Thyroid gland (tissue), 4 donors: ENCODE measurements around the gene CAMTA1. TPM values are rescaled to one million over a fixed set of nuclear protein-coding genes. Genes with fewer than 3 reads are reported as not detected.

Experiments used
- DNase-seq, 2 donors: peaks; one replicate each; pipeline ENCODE4 v3.0.0-alpha.2; 2019
- H3K27ac ChIP-seq, 3 donors: fragments of 200-600 bp; sonication (generic); 1 replicate in 2 of 3; 2 replicates in 1 of 3; pipeline ENCODE4 v1.5.1; 2016 to 2019; ENCODE audit warnings: mild to moderate bottlenecking in 1 of 3, moderate library complexity in 1 of 3
- H3K27me3 ChIP-seq: fragments of 200-600 bp; sonication (generic); one replicate; pipeline ENCODE4 v1.5.1; 2019
- H3K36me3 ChIP-seq, 2 donors: fragments of 200-600 bp; sonication (generic); one replicate each; pipeline ENCODE4 v1.5.1; 2016 to 2019
- H3K4me1 ChIP-seq, 2 donors: fragments of 200-600 bp; sonication (generic); one replicate each; pipeline ENCODE4 v1.5.1; 2017 to 2019
- H3K4me3 ChIP-seq, 3 donors: fragments of 200-600 bp; sonication (generic); replicated peaks in 1 of 3; 1 replicate in 2 of 3; 2 replicates in 1 of 3; pipeline ENCODE4 v1.5.1; 2016; ENCODE audit warnings: mild to moderate bottlenecking in 1 of 3
- H3K9me3 ChIP-seq: fragments of 200-600 bp; sonication (generic); one replicate; pipeline ENCODE4 v1.5.1; 2017
- CTCF ChIP-seq, 6 experiments: fragments of 200-600 bp in 3 of 6; fragments of 450-650 bp in 3 of 6; sonication (generic) in 3 of 6; IDR thresholded peaks; one replicate each; pipeline ENCODE4 v1.5.1; 2016 to 2019; ENCODE audit warnings: antibody characterized with exemption in 6 of 6, mild to moderate bottlenecking in 2 of 6, inconsistent platforms in 1 of 6, moderate library complexity in 1 of 6
- POLR2A ChIP-seq, 2 donors: fragments of 450-650 bp; IDR thresholded peaks; one replicate each; pipeline ENCODE4 v1.6.1; 2017; ENCODE audit warnings: antibody characterized with exemption in 2 of 2, mild to moderate bottlenecking in 2 of 2, moderate library complexity in 1 of 2
- WGBS, 2 donors: methylation state at CpG; one replicate each; pipeline ENCODE4 v1.1.5; 2017; 5-methylcytosine and 5-hydroxymethylcytosine counted together
- intact Hi-C: fragments of 100-400 bp; cut with DNase I; formaldehyde crosslinking; loops from one replicate; pipeline ENCODE4 v1.15.1; 2023
- total RNA-seq, 4 donors: library from RNA; depleted of rRNA; stranded (reverse); fragments of >200 nt; gene quantifications; one replicate each; pipeline ENCODE4 v1.2.3, GENCODE V29; 2016

The CAMTA1 gene
- total RNA-seq, 4 donors from 2014 or later: 63.9 to 124 (median 101) TPM

- Histone ChIP-seq H3K36me3 (no peaks in the 10 kb centered on the region), H3K27me3 (no peaks in the 10 kb centered on the region), H3K9me3 (no peaks in the 10 kb centered on the region), H3K4me3 (no peak overlapping the region), H3K4me1 (peaks cover 34 to 40% of the 10 kb centered on the region in 2 donors), H3K27ac (peak overlapping the region; percentile 44 to 86 (median 80))
- 17 to 29% methylated on average over 17 of the region's 17 CpGs for WGBS, 2 donors
- peak; percentile 76 to 81 for DNase-seq
- intact Hi-C loops: no loop called here
- TF ChIP-seq CTCF (IDR thresholded peaks at IDR 0.05): no peak
- TF ChIP-seq POLR2A (IDR thresholded peaks at IDR 0.05): no peak
These were observed 706.0 kb downstream of the CAMTA1 start for GRCh38 chr1:7491109-7491817.

GRCh38 chr1:7491818-7492173 is 706.5 kb downstream of the CAMTA1 start:
- TF ChIP-seq POLR2A (IDR thresholded peaks at IDR 0.05): no peak
- no peak for TF ChIP-seq CTCF (IDR thresholded peaks at IDR 0.05)
- intact Hi-C loops: no loop called here
- H3K9me3 ChIP-seq: no peaks in the 10 kb centered on the region
- H3K4me1 ChIP-seq: peaks cover 34 to 40% of the 10 kb centered on the region in 2 donors
- WGBS, 2 donors: 27 to 32% methylated on average over 4 to 6 of the region's 7 CpGs
- H3K4me3 ChIP-seq: no peak overlapping the region
- no peaks in the 10 kb centered on the region for H3K27me3 ChIP-seq
- DNase-seq: peak; percentile 27 to 30
- peak overlapping the region; percentile 44 to 86 (median 80) for H3K27ac ChIP-seq
- no peaks in the 10 kb centered on the region for H3K36me3 ChIP-seq

DNA sequence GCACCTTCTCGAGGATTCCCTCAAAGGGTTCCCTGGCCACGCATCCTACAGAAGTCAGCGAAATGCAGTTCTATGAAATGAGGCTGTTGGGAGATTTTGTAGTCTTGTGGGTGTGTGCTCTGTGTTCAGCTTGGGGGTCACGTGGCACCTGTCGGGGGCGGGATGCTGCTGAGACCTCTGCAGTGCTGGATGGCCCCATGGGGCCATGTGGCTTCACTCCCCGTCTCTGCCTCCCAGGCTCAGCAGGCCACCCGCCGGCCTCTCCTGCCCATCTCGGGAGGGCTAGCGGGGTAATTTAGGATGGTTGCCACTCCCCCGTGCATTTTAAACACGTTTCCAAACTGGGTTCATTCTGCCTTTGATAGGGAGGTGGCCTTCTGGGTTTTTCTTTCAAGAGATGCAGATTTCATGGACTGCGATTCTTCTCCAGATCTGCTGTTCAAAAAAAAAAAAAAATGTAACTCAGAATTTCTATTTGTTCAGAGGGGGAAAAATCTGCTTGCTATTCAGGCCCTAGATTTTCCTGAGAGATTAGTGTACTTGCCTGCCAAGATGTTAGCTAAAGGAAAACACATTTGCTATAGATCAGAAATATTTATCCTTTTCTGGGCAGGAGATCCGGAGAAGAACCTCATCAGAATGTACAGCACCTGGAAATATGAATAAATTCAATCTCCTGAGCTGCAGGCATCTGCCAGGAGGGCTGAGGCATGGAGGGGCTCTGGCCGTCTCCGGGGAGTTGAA is 708.6 kb downstream of the CAMTA1 start:
- H3K36me3 ChIP-seq: no peaks in the 10 kb centered on the region
- no peaks in the 10 kb centered on the region for H3K27me3 ChIP-seq
- 82 to 86% methylated on average over 16 to 17 of the region's 17 CpGs for WGBS, 2 donors
- intact Hi-C loops: no loop called here
- H3K9me3 ChIP-seq: no peaks in the 10 kb centered on the region
- H3K4me1 ChIP-seq: peaks cover 31 to 34% of the 10 kb centered on the region in 2 donors
- no peak for DNase-seq
- H3K27ac ChIP-seq: no peak overlapping the region
- TF ChIP-seq POLR2A (IDR thresholded peaks at IDR 0.05) (no peak), CTCF (IDR thresholded peaks at IDR 0.05) (no peak)
- H3K4me3 ChIP-seq: no peak overlapping the region

- H3K9me3 ChIP-seq: no peaks in the 10 kb centered on the region
- no peak for DNase-seq
- no peak overlapping the region for H3K4me3 ChIP-seq
- WGBS, 2 donors: 51 to 62% methylated on average over 5 to 9 of the region's 11 CpGs
- no peaks in the 10 kb centered on the region for H3K27me3 ChIP-seq
- intact Hi-C loops: no loop called here
- H3K4me1 ChIP-seq: peaks cover 13% of the 10 kb centered on the region in 2 donors
- H3K27ac ChIP-seq: no peak overlapping the region
- no peaks in the 10 kb centered on the region for H3K36me3 ChIP-seq
- TF ChIP-seq POLR2A (IDR thresholded peaks at IDR 0.05) (no peak), CTCF (IDR thresholded peaks at IDR 0.05) (no peak)
These were observed 710.7 kb downstream of the CAMTA1 start for GRCh38 chr1:7495962-7496361.

DNA sequence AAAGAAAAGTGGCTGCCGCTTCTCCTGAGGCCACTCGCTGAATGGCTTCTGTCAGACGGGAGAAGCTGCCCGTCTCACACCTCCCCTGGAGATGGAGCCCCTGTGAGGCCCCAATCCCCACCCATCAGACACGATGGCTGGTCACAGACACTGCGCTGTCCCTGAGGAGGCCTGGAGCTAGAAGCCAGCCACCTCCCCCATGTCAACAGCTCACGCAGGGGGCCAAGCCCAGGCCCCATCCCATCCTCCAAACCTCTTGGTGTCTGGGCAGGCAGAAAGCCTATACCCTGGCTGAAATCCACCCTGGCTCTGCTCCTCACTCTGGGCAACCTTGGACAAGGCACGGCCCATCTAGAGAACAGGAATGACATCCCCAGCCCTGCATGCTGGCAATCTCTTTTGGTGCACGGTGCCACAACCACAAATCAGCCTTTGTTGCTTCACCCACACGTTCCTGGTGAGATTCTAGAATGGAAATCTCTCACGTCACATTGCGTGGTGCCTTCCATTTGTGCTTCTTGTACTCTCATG is 711.9 kb downstream of the CAMTA1 start:
- TF ChIP-seq CTCF (IDR thresholded peaks at IDR 0.05) (no peak), POLR2A (IDR thresholded peaks at IDR 0.05) (no peak)
- intact Hi-C loops: no loop called here
- Histone ChIP-seq H3K36me3 (no peaks in the 10 kb centered on the region), H3K27me3 (no peaks in the 10 kb centered on the region), H3K4me3 (no peak overlapping the region), H3K4me1 (peaks cover under 1 to 1% of the 10 kb centered on the region in 2 donors), H3K27ac (no peak overlapping the region), H3K9me3 (no peaks in the 10 kb centered on the region)
- 93 to 97% methylated on average over 10 to 12 of the region's 12 CpGs for WGBS, 2 donors
- no peak for DNase-seq
